GM12878 (cell line): Measurements from ENCODE around the gene ARL11. TPM values are rescaled to one million over a fixed set of nuclear protein-coding genes. Genes with fewer than 3 reads are reported as not detected.

ENCODE experiments used
- EED ChIP-seq: sonication (generic); IDR thresholded peaks from 2 replicates; pipeline ENCODE4 v1.6.1; 2016; ENCODE audit warnings: antibody characterized with exemption, low read depth
- EZH2 ChIP-seq: IDR thresholded peaks from 2 replicates; pipeline ENCODE4 v1.6.1; 2012; ENCODE audit warnings: low read depth, mild to moderate bottlenecking, control low read depth, inconsistent platforms, low read length, borderline replicate concordance; ENCODE audit not compliant: control insufficient read depth
- IKZF2 ChIP-seq, 2 experiments: fragments of 450-650 bp; IDR thresholded peaks; 2 replicates each; pipeline ENCODE4 v1.6.1; 2017; ENCODE audit warnings: mild to moderate bottlenecking in 2 of 2, moderate library complexity in 2 of 2
- IRF4 ChIP-seq: IDR thresholded peaks from 2 replicates; pipeline ENCODE4 v1.6.1; 2011; ENCODE audit warnings: low read depth, low read length
- PKNOX1 ChIP-seq: fragments of 450-650 bp; IDR thresholded peaks from 2 replicates; pipeline ENCODE4 v1.6.1; 2016; ENCODE audit warnings: mild to moderate bottlenecking
- RAD21 ChIP-seq: IDR thresholded peaks from 2 replicates; pipeline ENCODE4 v1.6.1; 2011; ENCODE audit warnings: mild to moderate bottlenecking, low read depth, low read length, moderate library complexity; ENCODE audit not compliant: insufficient read depth
- RFX5 ChIP-seq: IDR thresholded peaks from 2 replicates; pipeline ENCODE4 v1.6.1; 2011; ENCODE audit warnings: low read depth, low read length, improper control_type of control experiment
- SMC3 ChIP-seq: IDR thresholded peaks from 2 replicates; pipeline ENCODE4 v1.6.1; 2011; ENCODE audit warnings: low read length, improper control_type of control experiment, borderline replicate concordance
- YBX1 ChIP-seq: fragments of 450-650 bp; IDR thresholded peaks from 2 replicates; pipeline ENCODE4 v1.6.1; 2016; ENCODE audit warnings: antibody characterized with exemption
- polyA plus RNA-seq, 11 experiments: library from polyadenylated mRNA; depleted of rRNA in 4 of 11; unstranded in 6 of 11; stranded (reverse) in 5 of 11; fragments of >200 nt; fragmentation: Nextera tagmentation in 4 of 11; fragmentation: Illumina TruSeq in 1 of 11; extraction: Ambion mirVana in 4 of 11; extraction: Trizol in 1 of 11; gene quantifications; 1 replicate in 1 of 11; 2 replicates in 10 of 11; pipeline versions ENCODE4 v1.2.1 to v1.2.3, GENCODE V29; 2011 to 2016; ENCODE audit warnings: inconsistent platforms in 2 of 11, missing spikeins in 2 of 11, low read depth in 1 of 11
- total RNA-seq, 4 experiments: library from RNA; depleted of rRNA in 3 of 4; stranded (reverse); fragments of >200 nt in 3 of 4; fragmentation: Illumina TruSeq in 1 of 4; extraction: Trizol in 1 of 4; gene quantifications; 2 replicates each; pipeline versions ENCODE4 v1.2.1 to v1.2.3, GENCODE V29; 2013 to 2021
- TF ChIP-seq, protein P1 (sequence below): fragments of 450-650 bp; formaldehyde crosslinking; IDR thresholded peaks from 2 replicates; pipeline ENCODE4 v1.5.0; 2022; ENCODE audit warnings: mild to moderate bottlenecking, missing genetic modification characterization
- TF ChIP-seq, protein P2 (sequence below): fragments of 450-650 bp; IDR thresholded peaks from 2 replicates; pipeline ENCODE4 v1.6.1; 2014; ENCODE audit warnings: mild to moderate bottlenecking
- TF ChIP-seq, protein P3 (sequence below): fragments of 450-650 bp; IDR thresholded peaks from 2 replicates; pipeline ENCODE4 v1.6.1; 2017; ENCODE audit warnings: mild to moderate bottlenecking
- TF ChIP-seq, protein P4 (sequence below): fragments of 450-650 bp; IDR thresholded peaks from 2 replicates; pipeline ENCODE4 v1.6.1; 2017; ENCODE audit warnings: borderline replicate concordance

Gene ARL11
- total and polyA plus RNA-seq, 10 of the 15 experiments (the other 5 are each of a cell fraction or from before 2014, with no cell fraction given), result 2.0 to 7.2 (median 4.4) TPM

DNA sequence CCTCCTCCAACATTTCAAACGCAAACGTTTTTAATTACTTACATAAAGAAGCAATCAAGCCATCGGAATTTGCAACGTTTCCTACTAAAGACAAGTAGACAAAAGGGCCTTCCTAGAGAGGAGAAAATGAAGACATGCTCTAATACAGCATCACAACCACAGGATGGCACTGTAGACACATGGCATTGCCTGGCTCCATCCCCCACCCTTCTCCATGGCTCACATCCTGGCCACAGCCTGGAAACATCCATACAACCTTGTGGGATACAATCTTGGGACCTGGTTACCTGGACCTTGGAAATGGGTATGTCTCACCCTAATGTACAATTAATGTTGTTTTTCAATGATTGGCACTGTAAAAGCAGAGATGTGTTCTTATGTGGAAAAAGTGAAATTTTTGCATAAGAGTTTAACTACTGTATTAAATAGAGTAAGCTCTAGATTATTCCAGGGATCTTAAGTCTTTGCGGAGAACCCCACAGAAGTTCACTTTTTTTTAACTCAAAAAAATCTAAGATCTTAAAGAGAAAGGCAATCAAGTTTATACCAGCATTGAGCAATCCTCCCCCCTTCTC lies 41.5 kb downstream of the ARL11 start (continued):
- TF ChIP-seq SMC3, result peak; percentile 86
- TF ChIP-seq RFX5, result no peak
- peak; percentile 33 to 57; a peak in 3 of 4 replicates for TF ChIP-seq IKZF2 (IDR thresholded peaks at IDR 0.05)
- TF ChIP-seq, protein P1, sequence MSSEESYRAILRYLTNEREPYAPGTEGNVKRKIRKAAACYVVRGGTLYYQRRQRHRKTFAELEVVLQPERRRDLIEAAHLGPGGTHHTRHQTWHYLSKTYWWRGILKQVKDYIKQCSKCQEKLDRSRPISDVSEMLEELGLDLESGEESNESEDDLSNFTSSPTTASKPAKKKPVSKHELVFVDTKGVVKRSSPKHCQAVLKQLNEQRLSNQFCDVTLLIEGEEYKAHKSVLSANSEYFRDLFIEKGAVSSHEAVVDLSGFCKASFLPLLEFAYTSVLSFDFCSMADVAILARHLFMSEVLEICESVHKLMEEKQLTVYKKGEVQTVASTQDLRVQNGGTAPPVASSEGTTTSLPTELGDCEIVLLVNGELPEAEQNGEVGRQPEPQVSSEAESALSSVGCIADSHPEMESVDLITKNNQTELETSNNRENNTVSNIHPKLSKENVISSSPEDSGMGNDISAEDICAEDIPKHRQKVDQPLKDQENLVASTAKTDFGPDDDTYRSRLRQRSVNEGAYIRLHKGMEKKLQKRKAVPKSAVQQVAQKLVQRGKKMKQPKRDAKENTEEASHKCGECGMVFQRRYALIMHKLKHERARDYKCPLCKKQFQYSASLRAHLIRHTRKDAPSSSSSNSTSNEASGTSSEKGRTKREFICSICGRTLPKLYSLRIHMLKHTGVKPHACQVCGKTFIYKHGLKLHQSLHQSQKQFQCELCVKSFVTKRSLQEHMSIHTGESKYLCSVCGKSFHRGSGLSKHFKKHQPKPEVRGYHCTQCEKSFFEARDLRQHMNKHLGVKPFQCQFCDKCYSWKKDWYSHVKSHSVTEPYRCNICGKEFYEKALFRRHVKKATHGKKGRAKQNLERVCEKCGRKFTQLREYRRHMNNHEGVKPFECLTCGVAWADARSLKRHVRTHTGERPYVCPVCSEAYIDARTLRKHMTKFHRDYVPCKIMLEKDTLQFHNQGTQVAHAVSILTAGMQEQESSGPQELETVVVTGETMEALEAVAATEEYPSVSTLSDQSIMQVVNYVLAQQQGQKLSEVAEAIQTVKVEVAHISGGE (CRISPR knock-in tag), result no peak
- TF ChIP-seq, protein P2, sequence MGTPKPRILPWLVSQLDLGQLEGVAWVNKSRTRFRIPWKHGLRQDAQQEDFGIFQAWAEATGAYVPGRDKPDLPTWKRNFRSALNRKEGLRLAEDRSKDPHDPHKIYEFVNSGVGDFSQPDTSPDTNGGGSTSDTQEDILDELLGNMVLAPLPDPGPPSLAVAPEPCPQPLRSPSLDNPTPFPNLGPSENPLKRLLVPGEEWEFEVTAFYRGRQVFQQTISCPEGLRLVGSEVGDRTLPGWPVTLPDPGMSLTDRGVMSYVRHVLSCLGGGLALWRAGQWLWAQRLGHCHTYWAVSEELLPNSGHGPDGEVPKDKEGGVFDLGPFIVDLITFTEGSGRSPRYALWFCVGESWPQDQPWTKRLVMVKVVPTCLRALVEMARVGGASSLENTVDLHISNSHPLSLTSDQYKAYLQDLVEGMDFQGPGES, result no peak
- TF ChIP-seq, protein P3, sequence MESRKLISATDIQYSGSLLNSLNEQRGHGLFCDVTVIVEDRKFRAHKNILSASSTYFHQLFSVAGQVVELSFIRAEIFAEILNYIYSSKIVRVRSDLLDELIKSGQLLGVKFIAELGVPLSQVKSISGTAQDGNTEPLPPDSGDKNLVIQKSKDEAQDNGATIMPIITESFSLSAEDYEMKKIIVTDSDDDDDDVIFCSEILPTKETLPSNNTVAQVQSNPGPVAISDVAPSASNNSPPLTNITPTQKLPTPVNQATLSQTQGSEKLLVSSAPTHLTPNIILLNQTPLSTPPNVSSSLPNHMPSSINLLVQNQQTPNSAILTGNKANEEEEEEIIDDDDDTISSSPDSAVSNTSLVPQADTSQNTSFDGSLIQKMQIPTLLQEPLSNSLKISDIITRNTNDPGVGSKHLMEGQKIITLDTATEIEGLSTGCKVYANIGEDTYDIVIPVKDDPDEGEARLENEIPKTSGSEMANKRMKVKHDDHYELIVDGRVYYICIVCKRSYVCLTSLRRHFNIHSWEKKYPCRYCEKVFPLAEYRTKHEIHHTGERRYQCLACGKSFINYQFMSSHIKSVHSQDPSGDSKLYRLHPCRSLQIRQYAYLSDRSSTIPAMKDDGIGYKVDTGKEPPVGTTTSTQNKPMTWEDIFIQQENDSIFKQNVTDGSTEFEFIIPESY, result no peak
- TF ChIP-seq, protein P4, sequence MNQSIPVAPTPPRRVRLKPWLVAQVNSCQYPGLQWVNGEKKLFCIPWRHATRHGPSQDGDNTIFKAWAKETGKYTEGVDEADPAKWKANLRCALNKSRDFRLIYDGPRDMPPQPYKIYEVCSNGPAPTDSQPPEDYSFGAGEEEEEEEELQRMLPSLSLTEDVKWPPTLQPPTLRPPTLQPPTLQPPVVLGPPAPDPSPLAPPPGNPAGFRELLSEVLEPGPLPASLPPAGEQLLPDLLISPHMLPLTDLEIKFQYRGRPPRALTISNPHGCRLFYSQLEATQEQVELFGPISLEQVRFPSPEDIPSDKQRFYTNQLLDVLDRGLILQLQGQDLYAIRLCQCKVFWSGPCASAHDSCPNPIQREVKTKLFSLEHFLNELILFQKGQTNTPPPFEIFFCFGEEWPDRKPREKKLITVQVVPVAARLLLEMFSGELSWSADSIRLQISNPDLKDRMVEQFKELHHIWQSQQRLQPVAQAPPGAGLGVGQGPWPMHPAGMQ, result no peak
- TF ChIP-seq EED, result peak; percentile 46; the same call in 1 of the 2 replicates
- TF ChIP-seq YBX1, result no peak
- no peak for TF ChIP-seq PKNOX1
- 0 out of 2 replicates have a peak, but pooled peaks have one; percentile 51 for TF ChIP-seq IRF4
- peak; percentile 82 for TF ChIP-seq RAD21
- no peak for TF ChIP-seq EZH2
